ENCODE measurements around the gene EPHB1.

EPHB1 gene

DNA sequence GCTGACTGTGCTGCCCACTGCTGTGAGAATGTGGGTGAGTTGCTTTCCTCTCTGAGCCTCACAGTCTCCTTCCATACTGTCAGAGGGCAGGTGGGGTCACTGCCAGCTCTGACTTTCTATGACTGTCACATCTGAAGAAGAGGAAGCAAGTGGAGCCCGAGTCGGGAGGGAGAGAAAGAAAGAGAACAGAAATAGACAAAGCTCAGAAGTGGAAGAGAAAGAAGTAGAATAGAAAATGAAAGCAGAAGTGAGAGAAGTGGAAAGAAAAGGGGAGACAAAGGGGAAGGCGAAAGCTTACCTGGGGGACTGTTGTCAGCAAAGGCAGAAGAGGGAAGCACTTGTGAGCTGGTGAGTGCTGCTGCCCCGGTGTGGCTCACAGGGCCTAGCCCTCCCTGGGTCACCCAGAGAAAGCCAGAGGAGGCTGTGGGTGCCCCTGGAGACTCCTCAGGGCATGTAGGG, 57.9 kb downstream of the EPHB1 start:
- no peak for DNase-seq

DNA sequence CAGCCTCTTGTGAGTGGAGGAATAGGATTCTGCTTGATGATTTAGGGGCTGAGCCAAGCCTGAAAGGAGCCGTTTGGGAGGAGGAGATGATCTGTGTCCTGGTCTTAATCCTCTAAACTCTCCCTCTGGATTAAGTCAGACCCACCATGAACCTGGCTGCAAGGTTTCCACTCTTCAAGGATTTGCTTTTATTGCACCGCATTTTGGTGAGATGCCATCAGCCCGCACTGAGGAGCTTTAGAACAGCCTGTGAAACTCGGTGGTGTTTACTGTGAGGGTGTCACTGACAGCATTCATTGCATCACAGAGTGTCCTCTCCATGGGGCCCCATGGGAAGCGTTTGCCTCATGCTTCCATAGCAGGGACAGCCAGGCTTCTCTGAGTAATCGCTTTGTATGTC, 59.2 kb downstream of the EPHB1 start:
- DNase-seq = no peak

DNA sequence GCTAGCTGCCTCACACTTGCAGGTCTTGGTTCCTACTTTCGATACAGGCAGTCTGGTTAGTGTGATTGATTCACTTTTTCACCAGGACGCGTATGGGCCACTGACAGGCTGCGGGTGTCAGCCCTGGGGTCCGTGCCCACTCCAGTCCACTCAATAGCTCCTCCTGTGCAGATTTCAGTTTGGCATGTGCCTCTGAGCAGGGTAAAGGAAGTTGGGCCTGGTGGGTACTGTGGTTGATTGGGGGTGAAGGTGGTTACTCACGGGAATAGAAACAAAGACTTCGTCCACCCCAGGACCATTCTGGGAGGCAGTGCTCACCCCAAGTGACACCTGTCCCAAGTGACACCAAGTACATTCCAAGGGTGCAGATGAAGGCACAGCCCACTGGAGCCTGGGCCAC, 62.3 kb downstream of the EPHB1 start:
- DNase-seq = no peak

DNA sequence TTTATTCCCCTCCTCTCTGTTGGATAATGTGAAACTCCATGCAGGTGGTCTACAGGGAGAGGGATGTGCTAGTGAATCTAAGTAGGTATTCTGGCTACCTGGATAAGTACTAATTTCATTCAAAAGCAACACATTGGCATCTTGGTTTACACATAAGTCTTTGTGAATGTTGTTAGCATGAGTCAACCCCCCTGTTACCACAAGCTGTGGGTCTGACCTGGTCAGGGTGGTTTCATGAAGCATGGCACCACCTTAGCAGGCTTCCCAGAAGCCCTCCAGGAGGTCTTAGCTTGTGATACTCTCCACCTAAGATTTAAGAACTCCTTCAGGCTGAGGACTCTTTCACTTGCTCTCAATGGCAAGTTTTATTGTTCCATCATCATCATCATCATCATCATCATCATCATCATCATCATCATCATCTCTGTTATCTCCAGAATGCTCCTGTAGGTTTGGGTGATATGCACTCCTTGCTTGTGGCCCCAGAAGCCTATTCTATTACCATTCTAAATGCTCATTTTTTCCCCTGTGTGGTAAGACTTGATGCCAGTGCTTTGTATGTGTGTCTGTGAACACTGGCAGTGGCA, 62.8 kb downstream of the EPHB1 start:
- DNase-seq = no peak

DNA sequence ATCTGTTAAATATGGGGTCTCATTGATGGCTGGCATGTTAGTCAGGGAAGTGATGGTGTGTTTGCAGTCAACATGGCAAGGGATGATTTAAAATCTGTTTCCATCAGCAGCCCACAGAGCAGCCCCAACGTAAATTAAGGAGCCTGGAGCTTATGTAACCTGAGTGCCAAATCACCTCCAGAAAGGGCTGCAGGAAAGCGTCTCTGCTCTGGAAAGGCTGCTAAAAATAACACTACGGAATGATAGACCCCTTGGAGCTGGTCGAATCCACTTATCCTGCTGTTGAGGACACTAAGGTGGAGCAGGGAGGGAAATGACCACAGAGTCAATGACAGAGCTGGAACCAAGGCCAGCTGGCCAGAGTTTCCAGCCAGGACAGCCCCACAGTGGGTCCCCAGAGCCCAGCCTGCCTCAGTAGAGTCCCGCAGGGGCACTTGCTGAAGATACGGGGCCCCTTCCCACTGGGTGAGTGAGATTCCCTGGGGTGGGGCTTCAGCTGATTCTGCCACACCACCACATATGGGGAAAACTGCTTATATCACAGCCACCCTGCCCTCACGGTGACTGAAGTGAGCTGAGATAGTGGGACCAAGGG, 63.5 kb downstream of the EPHB1 start:
- no peak for DNase-seq

DNA sequence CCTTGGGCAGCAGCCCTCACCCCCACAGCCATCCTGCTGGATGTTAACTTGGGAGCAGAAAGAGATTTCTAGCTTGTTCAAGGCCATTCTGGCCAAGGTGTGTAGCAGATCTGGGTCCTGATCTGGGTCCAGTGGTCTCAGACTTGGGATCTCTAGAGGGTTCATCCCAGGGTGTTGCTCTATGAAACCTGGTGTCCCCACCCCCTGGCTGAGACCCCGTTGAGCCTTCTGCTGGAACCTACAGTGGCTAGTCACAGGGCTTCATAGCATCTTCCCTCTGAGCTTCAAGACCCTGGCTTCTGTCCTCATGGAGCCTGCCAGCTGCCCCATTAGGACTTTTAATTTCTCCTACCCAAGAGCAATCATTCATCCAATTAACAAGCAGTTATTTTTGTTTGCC, 64.3 kb downstream of the EPHB1 start:
- DNase-seq = no peak

DNA sequence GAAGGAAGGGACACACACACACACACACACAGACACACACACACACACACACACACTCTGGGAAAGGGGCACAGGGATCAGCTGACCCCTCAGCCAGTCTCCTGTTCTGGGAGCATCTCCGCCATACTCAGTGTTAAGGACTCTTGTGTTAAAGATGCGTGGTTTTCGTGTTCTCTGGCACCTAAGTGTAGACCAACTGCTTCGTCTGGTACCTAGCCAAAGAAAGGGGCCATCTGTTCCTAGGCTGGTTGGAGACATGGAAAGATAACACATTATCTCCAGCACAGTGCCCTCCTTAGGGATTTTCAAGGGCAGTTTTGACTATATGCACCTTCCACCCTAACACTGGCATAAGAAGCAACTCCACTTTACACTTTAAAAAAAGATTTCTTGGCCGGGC, 65.1 kb downstream of the EPHB1 start:
- DNase-seq = no peak

DNA sequence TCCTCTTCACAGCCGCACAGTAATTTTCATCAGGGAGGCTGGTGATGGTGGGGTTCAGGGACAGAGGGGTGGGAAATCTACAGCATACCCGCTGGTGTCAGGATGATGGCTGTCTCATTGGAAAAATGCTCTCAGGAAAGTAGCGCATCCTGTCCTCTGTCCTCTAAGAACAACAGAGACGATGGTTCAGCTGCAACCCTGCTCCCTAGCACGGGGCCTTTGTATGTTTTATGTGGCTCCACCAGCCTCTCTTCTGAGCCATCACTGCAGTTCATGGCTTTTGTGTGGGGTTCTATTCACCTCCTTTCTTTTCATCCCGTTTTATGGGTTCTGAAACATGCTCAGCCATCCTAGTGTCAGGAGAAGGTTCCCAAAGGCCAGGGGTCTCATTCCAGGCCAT, 68.9 kb downstream of the EPHB1 start:
- no peak for DNase-seq

DNA sequence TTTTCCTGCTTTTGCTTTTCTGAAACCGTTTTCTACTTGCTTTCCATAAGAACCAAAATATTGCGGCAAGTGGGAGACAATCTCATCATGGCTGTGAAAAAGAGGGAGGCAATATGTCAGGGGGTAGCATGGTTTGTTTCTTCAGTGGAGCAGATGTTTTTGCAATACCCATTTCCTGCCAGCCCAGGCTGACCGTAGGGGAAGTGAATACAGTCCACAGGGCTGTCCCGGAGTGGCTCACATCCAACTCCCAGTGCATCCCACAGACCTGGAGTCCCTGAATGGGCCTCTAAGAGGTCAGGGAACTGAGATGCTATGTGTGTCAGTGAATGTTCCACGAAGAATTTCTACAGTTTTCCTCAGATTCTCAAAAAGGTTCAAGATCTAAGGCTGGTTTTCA, 69.6 kb downstream of the EPHB1 start:
- DNase-seq = no peak

DNA sequence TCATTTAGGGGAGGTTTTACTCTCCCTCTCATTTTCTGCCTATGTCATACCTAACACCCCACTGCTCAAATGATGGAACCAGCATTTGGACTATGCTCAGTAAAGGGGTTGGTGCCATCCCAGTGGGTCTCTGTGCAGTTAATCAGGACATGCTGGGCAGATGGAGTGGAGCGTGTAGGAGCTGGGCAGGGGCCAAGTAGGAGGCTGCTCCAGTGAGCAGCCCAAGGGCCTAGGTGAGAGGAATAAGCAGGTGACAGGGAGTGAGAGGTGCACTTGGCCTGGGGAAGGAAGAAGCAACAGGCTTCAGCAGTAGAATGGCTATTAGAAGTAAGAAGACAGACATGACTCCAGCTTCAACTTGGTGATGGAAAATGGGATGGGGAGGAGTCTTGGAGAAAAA, 72.2 kb downstream of the EPHB1 start:
- no peak for DNase-seq

DNA sequence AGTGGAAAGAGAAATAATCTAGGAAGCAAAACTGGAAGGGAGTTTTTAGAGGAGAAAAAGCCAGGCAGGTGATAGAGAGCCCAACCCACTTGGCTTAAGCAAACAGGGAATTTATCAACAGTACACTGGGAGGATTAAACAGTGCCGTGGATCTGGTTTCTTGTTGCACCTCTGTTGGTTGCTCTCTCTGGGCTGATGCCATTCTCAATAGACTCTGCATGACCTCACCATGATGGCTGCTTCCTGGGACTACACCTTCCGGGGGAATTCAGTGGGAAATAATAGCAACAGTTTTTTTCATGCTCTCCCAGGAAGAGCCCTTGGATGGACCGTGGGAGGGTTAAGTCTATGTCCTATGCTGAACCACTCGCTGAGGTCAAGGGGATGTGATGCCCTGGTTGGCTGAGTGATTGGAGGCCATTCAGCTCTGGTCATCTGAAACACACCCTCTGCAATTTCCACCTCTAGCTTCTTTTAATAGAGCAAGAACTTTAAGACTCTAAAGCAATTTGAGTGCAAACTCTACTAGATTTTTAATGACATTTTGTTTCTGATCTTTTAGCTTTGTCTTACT, 74.2 kb downstream of the EPHB1 start:
- no peak for DNase-seq

DNA sequence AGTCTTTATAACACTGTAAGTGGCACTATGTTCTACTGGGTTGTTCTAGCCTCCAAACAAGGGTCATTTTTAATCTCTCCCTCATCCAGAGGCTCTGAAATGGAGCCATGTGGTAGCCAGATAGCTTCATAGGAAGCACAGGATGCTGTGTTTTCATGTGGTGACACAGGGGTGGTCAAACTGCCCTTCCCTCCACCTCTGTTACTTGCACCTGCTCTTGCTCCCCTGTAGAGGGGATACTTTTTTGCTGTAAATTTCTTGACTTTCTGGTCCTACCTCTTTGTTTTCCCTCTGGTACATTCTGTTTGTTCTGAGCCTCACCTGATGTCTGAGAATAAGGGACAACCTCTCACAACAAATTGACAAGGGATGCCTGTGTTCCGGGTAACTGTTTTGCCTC, 76.8 kb downstream of the EPHB1 start:
- no peak for DNase-seq

DNA sequence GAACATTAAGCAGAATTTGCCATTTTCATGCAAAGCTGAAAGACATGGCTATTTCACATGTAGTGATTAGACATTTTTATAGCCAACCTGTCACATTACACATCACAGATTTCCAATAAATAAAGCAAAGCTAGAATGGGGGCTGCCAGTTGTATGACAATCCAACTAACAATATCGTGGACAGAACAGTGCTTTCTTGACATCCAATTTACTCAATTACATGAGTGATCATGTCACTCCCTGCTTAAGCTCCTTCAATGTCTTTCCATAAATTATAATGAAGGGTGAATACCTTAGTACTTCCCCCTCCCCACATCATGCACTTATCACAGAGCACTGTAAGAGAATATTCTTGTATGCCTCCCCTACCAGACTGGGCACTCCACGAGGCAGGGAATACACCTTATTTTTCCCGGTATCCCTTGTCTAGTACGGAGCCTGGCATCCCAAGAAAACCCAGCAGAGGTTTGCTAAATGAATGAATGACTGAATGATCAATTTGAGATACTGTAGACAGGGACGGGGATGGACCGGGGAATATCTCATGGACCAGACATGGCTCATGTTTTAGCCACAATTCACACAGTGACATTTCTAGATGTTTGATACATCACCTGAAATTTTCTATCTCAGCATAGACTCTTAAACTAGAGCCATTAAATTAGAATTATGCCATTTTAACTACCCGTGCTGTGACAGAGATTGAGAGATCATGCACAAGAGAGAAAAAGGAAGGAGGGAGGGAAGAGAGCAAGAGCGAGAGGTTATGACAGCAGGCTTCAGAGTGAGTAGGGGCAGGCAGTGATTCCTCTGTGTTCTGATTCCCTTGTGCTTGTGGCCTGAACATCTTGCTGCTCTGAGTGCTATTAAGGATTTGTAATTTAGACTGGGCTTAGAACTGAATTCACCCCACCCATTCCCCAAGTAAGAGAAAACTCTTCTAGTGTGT, 77.7 kb downstream of the EPHB1 start:
- no peak for DNase-seq

DNA sequence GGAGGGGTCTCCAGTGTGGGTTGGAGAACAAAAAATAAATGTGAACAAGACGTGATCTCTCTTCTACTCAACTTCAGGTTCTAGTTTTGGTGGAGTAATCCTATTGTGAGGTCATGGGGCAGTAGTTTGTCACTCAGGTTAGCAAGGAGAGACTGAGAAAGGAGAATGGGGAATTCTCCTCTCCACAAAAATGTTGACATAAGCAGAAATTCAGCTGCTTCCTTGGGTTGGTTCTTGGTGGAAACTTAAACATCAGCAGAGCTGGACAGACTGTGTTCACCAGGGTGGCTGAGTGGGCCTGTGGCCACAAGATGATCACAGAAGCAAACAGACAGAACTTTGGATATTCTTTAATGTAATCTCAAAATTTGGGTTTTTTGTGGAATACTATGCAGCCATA, 78.7 kb downstream of the EPHB1 start:
- no peak for DNase-seq

DNA sequence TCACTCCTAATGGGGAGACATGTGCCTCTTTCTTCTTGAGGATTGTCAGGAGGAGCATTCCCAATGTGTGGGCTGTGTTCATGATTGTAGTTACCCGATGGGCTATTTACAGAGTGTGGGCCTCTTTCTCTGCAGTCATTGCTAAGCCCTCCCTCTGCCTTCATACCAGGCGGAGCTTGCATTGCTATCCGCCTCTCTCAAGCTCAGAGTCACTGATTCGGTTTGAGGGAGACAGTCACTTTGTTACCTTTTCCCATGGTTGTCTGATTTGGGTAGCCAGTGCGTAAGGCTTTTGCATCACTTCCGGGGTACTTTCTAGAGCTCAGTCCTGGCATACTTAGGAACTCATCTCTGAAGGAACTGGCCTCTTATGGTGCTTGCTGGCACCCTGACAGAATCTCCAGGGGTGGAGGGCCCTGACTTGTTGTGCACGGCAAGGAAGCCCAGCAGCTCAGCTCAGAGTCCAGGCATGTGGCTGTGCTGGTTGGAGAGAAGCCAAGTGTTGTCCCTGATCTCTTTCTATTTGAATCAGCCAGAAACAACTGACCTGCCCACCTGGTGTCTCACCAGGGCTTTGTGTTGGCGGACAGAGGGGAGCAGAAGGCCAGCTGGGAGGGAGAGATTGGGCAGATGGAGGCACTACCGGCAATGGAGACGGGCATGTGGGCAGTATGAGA, 79.8 kb downstream of the EPHB1 start:
- no peak for DNase-seq

DNA sequence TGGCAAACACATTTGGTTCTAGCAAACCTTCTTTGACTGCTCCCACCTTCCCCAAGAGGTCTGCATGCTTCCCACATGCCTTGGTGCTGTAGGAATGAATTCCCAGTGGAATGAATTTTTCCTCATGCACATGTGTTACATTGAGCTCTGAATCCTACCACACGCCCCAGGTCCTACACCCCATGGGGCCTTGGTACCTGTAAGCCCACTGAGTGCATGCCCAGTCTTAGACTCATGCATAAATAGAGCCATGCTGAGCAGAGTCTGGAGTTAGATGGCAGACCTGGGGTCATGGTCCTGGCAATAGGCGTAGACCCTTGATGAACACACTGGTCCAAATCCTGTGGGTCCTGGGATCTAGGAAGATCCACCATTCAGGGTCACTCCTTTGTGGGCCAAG, 81.8 kb downstream of the EPHB1 start:
- no peak for DNase-seq

DNA sequence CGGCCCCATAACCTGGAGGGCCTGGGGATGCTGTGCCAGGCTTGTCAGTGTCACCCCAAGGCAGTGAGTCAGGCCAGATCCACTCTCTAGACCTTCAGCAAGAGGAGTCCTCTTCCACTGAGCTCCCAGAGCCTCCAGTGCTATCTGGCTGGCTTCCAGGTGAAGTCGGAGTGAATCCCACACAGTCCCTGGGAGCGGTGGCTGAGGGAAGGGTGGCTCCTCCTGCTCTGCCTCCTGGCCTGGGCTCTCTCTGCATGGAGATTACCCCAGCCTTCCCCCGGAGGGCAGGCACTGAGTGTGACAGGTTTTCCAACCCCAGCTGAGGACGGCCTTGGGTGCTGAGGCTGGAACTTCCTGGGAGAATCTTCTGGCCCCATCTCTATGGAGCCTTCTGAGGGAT, 82.7 kb downstream of the EPHB1 start:
- DNase-seq = no peak

DNA sequence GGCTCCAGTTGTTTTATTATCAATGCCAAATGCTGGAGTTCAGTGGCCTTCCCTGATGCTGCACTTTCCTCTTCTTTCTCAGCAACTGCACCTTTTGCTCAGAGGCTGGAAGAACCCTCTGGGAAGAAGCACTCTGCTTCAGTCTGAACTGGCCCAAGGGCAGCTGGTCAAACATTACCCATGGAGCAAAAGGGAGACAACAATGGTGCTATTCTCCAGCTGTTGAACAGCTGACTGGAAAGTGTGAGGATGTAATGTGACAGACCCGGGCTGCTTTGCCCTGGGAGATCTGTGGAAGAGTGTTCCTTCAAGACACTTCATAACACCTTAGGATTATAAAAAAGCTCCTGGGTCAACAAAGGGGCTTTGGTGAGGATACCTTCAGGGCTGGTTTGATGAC, 84.9 kb downstream of the EPHB1 start:
- no peak for DNase-seq

DNA sequence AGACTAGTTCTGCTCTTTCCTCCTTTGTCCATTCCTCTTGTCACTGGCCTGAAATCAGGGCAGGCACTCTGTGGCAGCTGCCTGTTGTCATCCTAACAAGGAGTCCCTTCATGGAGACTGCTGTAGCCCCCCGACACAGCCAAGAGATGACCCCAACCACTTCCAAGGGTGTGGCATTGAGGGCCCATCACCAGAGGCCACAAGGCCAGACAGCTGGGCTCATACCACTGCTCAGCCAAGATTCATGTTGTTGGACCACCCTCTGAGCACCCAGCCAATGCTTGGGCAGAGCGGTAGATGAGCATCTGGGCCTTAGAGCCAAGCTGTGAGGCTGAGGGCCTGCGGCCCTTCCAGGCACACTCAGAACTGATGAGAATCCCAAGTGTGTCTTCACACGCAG, 85.4 kb downstream of the EPHB1 start:
- DNase-seq = no peak

DNA sequence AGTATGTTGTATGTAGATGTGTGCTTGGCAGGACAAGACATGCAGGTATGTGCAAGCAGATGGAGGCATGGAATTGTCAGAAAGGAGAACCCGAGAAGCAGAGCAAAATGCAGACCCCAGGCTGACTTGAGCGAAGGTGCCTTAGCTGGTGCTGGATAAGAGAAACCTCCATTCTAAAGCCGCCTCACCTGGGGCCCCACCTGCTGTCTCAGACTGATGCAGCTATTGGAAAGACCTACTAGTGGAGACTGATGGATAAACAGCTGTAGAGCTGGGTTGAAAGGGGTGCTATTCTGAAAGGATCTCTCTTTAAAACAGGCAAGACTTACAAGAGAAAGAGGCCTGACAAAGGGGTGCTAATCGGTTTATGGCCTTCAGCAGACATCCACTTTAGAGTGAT, 86.2 kb downstream of the EPHB1 start:
- no peak for DNase-seq

DNA sequence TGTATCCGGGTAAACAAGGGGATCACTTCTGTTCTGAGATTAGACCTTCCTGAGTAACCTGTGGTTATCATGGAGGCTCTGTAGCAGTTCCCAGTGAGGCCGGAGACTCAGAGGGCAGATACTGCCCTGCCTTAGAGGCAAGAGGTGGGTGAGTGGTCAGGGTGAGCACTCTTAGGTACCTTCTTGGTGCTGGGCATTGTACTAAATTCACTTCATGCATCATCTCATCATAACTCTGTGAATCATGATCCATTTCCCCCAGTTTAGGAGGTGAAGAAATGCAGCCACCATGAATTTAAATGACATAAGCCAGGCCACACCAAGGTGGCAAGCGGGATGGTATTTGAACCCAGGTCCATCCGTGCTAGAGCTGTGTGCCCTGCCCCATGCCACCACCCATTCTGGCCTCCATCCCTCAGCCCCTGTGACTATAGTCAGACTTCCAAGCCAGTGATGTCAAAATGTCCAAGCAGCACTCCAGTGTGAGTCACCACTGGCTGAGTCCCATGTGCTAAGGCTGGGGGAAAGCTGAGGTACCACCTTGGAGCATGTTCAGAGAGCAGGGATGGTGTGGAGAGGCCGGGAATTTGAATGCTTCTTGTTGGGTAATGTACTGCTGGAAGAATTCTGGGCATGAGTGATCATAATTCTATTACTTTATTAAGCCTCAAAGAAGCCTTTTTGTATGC, 88.8 kb downstream of the EPHB1 start:
- DNase-seq = no peak

DNA sequence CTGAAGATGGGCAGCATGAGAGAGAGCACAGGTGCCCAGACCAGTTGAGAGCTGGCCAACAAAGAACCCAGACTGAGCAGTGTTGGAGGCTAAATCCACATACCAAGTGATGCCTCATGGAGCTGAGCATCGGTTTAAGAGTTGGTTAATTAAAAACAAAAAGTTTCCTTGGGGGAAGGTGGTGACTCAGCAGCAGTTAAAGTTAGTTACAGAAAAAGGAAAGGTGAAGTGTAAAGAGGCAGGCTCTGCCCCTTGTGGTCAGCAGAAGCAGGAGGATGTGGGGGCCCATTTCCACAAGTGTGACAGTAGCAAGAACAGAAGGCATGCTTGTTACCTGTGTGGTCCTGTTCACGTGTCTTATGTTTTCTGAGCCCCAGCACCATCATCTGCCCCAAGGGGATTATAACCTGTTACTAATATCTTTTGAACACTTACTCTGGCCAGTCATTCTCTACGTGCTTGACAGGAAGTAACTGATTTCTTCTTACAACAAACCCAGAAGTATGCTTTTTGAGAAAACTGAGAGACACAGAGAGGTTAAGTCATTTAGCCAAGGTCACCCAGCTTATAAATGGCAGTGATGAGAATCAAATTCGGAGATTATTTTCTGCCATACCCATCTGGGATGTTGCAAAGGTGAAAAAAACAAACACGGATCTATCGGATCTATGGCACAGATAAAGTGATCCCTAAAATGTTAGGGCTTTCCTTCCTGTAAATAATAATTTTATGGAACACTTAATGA, 91.0 kb downstream of the EPHB1 start:
- no peak for DNase-seq
